GM19043 (cell line): ENCODE data around the gene MPZL1.
"Not testable (repeated sequence)": the region's sequence is repeated elsewhere in the genome, so short reads cannot be mapped to it uniquely, and the experiment has no call there.

Experiments used
- ATAC-seq: cut with Tn5 transposase; IDR thresholded peaks from one replicate; pipeline ENCODE4 v1.9.1; 2021; ENCODE audit warnings: low read depth; ENCODE audit not compliant: unreplicated experiment

Gene MPZL1

GRCh38 chr1:167716000-167716271 is 5.8 kb upstream of the MPZL1 start:
- ATAC-seq = no peak

- ATAC-seq = no peak
These were observed 4.4 kb upstream of the MPZL1 start for GRCh38 chr1:167717351-167717750.

- no peak for ATAC-seq
These were observed 2.7 kb upstream of the MPZL1 start for GRCh38 chr1:167718914-167719691.

GRCh38 chr1:167719715-167720421 is 1.9 kb upstream of the MPZL1 start:
- not testable (repeated sequence) for ATAC-seq

- no peak for ATAC-seq
These were observed 691 bp upstream of the MPZL1 start for GRCh38 chr1:167720965-167721616.

GRCh38 chr1:167722152-167722869 is 529 bp downstream of the MPZL1 start:
- peak; percentile 22 for ATAC-seq

- ATAC-seq = no peak
These were observed 1.1 kb downstream of the MPZL1 start for GRCh38 chr1:167722870-167723251.

- no peak for ATAC-seq
These were observed 2.0 kb downstream of the MPZL1 start for GRCh38 chr1:167723707-167724323.

GRCh38 chr1:167726008-167726407 is 4.2 kb downstream of the MPZL1 start:
- ATAC-seq = no peak

GRCh38 chr1:167728818-167729410 is 7.1 kb downstream of the MPZL1 start:
- no peak for ATAC-seq

GRCh38 chr1:167734227-167734626 is 12.4 kb downstream of the MPZL1 start:
- ATAC-seq = no peak

- ATAC-seq = no peak
These were observed 13.1 kb downstream of the MPZL1 start for GRCh38 chr1:167734841-167735240.

GRCh38 chr1:167737169-167737568 is 15.4 kb downstream of the MPZL1 start:
- no peak for ATAC-seq

GRCh38 chr1:167738158-167738557 is 16.4 kb downstream of the MPZL1 start:
- ATAC-seq = no peak

GRCh38 chr1:167739752-167740151 is 18.0 kb downstream of the MPZL1 start:
- ATAC-seq = no peak

GRCh38 chr1:167741103-167741502 is 19.3 kb downstream of the MPZL1 start:
- ATAC-seq = not testable (repeated sequence)

GRCh38 chr1:167742392-167743057 is 20.7 kb downstream of the MPZL1 start:
- ATAC-seq = not testable (repeated sequence)

- ATAC-seq = no peak
These were observed 23.1 kb downstream of the MPZL1 start for GRCh38 chr1:167744901-167745300.

- no peak for ATAC-seq
These were observed 24.4 kb downstream of the MPZL1 start for GRCh38 chr1:167746013-167746672.
